Endothelial cell (in vitro differentiated cells): Measurements from ENCODE around the gene EPG5. TPM values are rescaled to one million over a fixed set of nuclear protein-coding genes. Genes with fewer than 3 reads are reported as not detected.
"Not testable (repeated sequence)": the region's sequence is repeated elsewhere in the genome, so short reads cannot be mapped to it uniquely, and the experiment has no call there.

Source experiments
- DNase-seq: peaks from one replicate; pipeline ENCODE4 v3.0.0; 2021; ENCODE audit warnings: low spot score
- H3K27ac Mint-ChIP-seq: one replicate; pipeline ENCODE4 v1.8.0; 2021; ENCODE audit warnings: mixed read lengths, inconsistent platforms; ENCODE audit not compliant: unreplicated experiment
- H3K27me3 Mint-ChIP-seq: one replicate; pipeline ENCODE4 v1.8.0; 2021; ENCODE audit warnings: mild to moderate bottlenecking, moderate library complexity, mixed read lengths, inconsistent platforms; ENCODE audit not compliant: unreplicated experiment
- H3K36me3 Mint-ChIP-seq: one replicate; pipeline ENCODE4 v1.8.0; 2021; ENCODE audit warnings: mild to moderate bottlenecking, low read depth, mixed read lengths, inconsistent platforms; ENCODE audit not compliant: unreplicated experiment
- H3K4me1 Mint-ChIP-seq: one replicate; pipeline ENCODE4 v1.8.0; 2021; ENCODE audit warnings: mild to moderate bottlenecking, mixed read lengths, inconsistent platforms; ENCODE audit not compliant: unreplicated experiment
- H3K4me3 Mint-ChIP-seq: one replicate; pipeline ENCODE4 v1.8.0; 2021; ENCODE audit warnings: mild to moderate bottlenecking, mixed read lengths, inconsistent platforms; ENCODE audit not compliant: unreplicated experiment
- H3K9me3 Mint-ChIP-seq: one replicate; pipeline ENCODE4 v1.8.0; 2021; ENCODE audit warnings: mixed read lengths, inconsistent platforms; ENCODE audit not compliant: unreplicated experiment
- total RNA-seq: library from RNA; stranded (reverse); fragmentation: NEBNext Ultra II Directional; extraction: Animal tissue kit (Norgen Biotek cat#: 25700); gene quantifications from one replicate; pipeline ENCODE4 v1.2.1, GENCODE V29; 2021; ENCODE audit not compliant: unreplicated experiment
- TF ChIP-seq, protein P1 (sequence below): fragments of 200-600 bp; sonication (generic); IDR thresholded peaks from one replicate; pipeline ENCODE4 v1.5.0; 2021; ENCODE audit warnings: antibody characterized with exemption; ENCODE audit not compliant: unreplicated experiment

Gene EPG5
- total RNA-seq, 1 donor from 2014 or later, result 26.1 TPM

GRCh38 chr18:45821026-45821425 is 146.1 kb downstream of the EPG5 start:
- peaks cover 6% of the 10 kb centered on the region for H3K36me3 Mint-ChIP-seq
- H3K4me3 Mint-ChIP-seq, result no peak overlapping the region
- peaks cover 6% of the 10 kb centered on the region for H3K27me3 Mint-ChIP-seq
- DNase-seq, result no peak
- H3K27ac Mint-ChIP-seq, result no peak overlapping the region
- TF ChIP-seq, protein P1, sequence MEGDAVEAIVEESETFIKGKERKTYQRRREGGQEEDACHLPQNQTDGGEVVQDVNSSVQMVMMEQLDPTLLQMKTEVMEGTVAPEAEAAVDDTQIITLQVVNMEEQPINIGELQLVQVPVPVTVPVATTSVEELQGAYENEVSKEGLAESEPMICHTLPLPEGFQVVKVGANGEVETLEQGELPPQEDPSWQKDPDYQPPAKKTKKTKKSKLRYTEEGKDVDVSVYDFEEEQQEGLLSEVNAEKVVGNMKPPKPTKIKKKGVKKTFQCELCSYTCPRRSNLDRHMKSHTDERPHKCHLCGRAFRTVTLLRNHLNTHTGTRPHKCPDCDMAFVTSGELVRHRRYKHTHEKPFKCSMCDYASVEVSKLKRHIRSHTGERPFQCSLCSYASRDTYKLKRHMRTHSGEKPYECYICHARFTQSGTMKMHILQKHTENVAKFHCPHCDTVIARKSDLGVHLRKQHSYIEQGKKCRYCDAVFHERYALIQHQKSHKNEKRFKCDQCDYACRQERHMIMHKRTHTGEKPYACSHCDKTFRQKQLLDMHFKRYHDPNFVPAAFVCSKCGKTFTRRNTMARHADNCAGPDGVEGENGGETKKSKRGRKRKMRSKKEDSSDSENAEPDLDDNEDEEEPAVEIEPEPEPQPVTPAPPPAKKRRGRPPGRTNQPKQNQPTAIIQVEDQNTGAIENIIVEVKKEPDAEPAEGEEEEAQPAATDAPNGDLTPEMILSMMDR, result no peak
- peaks cover 6% of the 10 kb centered on the region for H3K9me3 Mint-ChIP-seq
- peaks cover 10% of the 10 kb centered on the region for H3K4me1 Mint-ChIP-seq

DNA sequence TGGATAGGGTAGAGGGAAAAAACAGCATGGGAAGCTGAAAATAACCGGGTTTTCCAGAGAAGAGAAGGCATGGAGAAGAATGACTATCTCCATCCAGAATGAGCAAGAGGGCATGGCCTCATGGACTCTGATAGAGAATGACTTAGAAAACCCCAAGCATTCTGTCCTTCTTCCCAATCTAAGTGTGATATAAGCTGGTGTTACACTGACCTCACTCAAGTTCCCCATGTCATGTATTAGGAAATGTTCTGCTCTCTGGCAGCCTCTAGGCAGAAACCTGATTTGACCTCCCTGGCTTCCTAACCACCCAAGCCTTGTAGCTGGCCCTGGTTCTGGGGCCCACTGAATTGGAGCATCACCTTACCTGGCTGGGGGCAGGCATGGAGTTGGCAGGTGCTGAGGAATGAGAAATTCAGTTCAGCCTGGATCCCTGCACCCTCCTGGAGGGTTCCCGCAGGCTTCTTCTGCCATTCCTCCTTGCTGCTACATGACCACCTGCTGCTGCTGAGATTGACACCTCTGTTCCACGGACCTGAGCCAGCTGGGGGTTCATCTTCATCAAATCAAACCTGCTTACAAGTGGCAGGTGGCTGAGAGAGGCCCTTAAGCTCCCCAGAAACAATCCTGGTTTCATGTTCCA is 146.9 kb downstream of the EPG5 start:
- Mint-ChIP-seq H3K4me1 (peaks cover 6% of the 10 kb centered on the region), H3K4me3 (no peak overlapping the region), H3K27me3 (peaks cover 6% of the 10 kb centered on the region), H3K9me3 (peaks cover 6% of the 10 kb centered on the region), H3K36me3 (peaks cover 6% of the 10 kb centered on the region), H3K27ac (no peak overlapping the region)
- DNase-seq, result no peak
- TF ChIP-seq, protein P1, result no peak

- DNase-seq, H3K36me3 Mint-ChIP-seq, H3K9me3 Mint-ChIP-seq, H3K4me3 Mint-ChIP-seq, H3K27ac Mint-ChIP-seq, H3K4me1 Mint-ChIP-seq, H3K27me3 Mint-ChIP-seq: not testable (repeated sequence)
Measured at GRCh38 chr18:45818765-45819164, 148.4 kb downstream of the EPG5 start.

DNA sequence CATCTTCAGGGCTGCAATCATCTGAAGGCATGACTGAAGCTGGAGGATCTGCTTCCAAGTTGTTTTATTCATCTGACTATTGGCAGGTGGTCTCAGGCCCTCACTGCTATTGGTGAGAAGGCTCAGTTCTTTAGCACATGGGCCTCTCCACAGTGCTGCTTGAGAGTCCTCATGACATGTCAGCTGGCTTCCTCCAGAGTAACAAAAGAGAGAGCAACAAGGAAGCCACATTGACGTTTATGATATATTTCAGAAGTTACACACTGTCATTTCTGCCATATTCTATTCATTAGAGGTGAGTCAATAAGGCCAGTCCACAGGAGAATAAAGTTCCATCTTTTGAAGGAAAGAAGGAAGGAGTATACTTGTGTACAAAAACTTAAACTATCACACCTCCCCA is 149.6 kb downstream of the EPG5 start:
- no peak for DNase-seq
- Mint-ChIP-seq H3K4me1 (no peaks in the 10 kb centered on the region), H3K27ac (no peak overlapping the region), H3K4me3 (no peak overlapping the region), H3K27me3 (no peaks in the 10 kb centered on the region), H3K36me3 (no peaks in the 10 kb centered on the region), H3K9me3 (no peaks in the 10 kb centered on the region)
- TF ChIP-seq, protein P1, result no peak

GRCh38 chr18:45814733-45815132 is 152.4 kb downstream of the EPG5 start:
- not testable (repeated sequence) for H3K36me3 Mint-ChIP-seq, H3K27ac Mint-ChIP-seq, H3K4me3 Mint-ChIP-seq, H3K9me3 Mint-ChIP-seq, H3K27me3 Mint-ChIP-seq, DNase-seq, H3K4me1 Mint-ChIP-seq

- not testable (repeated sequence) for DNase-seq, H3K27me3 Mint-ChIP-seq, H3K4me3 Mint-ChIP-seq, H3K27ac Mint-ChIP-seq
- Mint-ChIP-seq H3K36me3 (peaks cover 13% of the 10 kb centered on the region), H3K9me3 (peaks cover 13% of the 10 kb centered on the region), H3K4me1 (peaks cover 10% of the 10 kb centered on the region)
Measured at GRCh38 chr18:45807144-45807543, 160.0 kb downstream of the EPG5 start.
